ENCODE results near the gene CCDC160. TPM values are rescaled to one million over a fixed set of nuclear protein-coding genes. Genes with fewer than 3 reads are reported as not detected.
"Not testable (repeated sequence)": the region's sequence is repeated elsewhere in the genome, so short reads cannot be mapped to it uniquely, and the experiment has no call there.

The CCDC160 gene
- total RNA-seq, 2 donors from 2014 or later = 0.21 TPM; not detected in 1

GRCh38 chrX:134249241-134249640 is 12.3 kb downstream of the CCDC160 start:
- no peaks in the 10 kb centered on the region for H3K36me3 Mint-ChIP-seq
- H3K27ac Mint-ChIP-seq = no peak overlapping the region
- H3K4me3 Mint-ChIP-seq = no peak overlapping the region
- H3K27me3 Mint-ChIP-seq = peaks cover 11 to 24% of the 10 kb centered on the region in 2 donors
- DNase-seq (ENCODE audit: low spot score) (no peak), ATAC-seq (no peak)
- no peaks in the 10 kb centered on the region for H3K9me3 Mint-ChIP-seq
- peaks cover 0 to 5% of the 10 kb centered on the region in 2 donors for H3K4me1 Mint-ChIP-seq (ENCODE audit: low read depth in 2 of 2)

GRCh38 chrX:134251241-134251640 is 14.3 kb downstream of the CCDC160 start:
- H3K4me3 Mint-ChIP-seq = no peak overlapping the region
- DNase-seq (ENCODE audit: low spot score) = no peak
- peaks cover 0 to 16% of the 10 kb centered on the region in 2 donors for H3K27me3 Mint-ChIP-seq
- no peak for ATAC-seq
- peaks cover 0 to 6% of the 10 kb centered on the region in 2 donors for H3K4me1 Mint-ChIP-seq (ENCODE audit: low read depth in 2 of 2)
- H3K9me3 Mint-ChIP-seq = no peaks in the 10 kb centered on the region
- H3K36me3 Mint-ChIP-seq = no peaks in the 10 kb centered on the region
- no peak overlapping the region for H3K27ac Mint-ChIP-seq

- H3K27ac Mint-ChIP-seq = no peak overlapping the region
- no peaks in the 10 kb centered on the region for H3K9me3 Mint-ChIP-seq
- no peaks in the 10 kb centered on the region for H3K36me3 Mint-ChIP-seq
- DNase-seq (ENCODE audit: low spot score) = no peak
- H3K4me3 Mint-ChIP-seq = no peak overlapping the region
- no peak for ATAC-seq
- peaks cover 0 to 10% of the 10 kb centered on the region in 2 donors for H3K27me3 Mint-ChIP-seq
- peaks cover 0 to 6% of the 10 kb centered on the region in 2 donors for H3K4me1 Mint-ChIP-seq (ENCODE audit: low read depth in 2 of 2)
Measured at GRCh38 chrX:134254511-134254910, 17.5 kb downstream of the CCDC160 start.

GRCh38 chrX:134255555-134255954 is 18.6 kb downstream of the CCDC160 start:
- ATAC-seq (no peak), DNase-seq (ENCODE audit: low spot score) (no peak)
- no peak overlapping the region for H3K27ac Mint-ChIP-seq
- peaks cover 0 to 6% of the 10 kb centered on the region in 2 donors for H3K4me1 Mint-ChIP-seq (ENCODE audit: low read depth in 2 of 2)
- no peaks in the 10 kb centered on the region for H3K9me3 Mint-ChIP-seq
- H3K36me3 Mint-ChIP-seq = no peaks in the 10 kb centered on the region
- no peak overlapping the region for H3K4me3 Mint-ChIP-seq
- H3K27me3 Mint-ChIP-seq = peaks cover 0 to 14% of the 10 kb centered on the region in 2 donors

GRCh38 chrX:134256684-134257083 is 19.7 kb downstream of the CCDC160 start:
- Mint-ChIP-seq H3K27ac (no peak overlapping the region), H3K4me1 (ENCODE audit: low read depth in 2 of 2) (peaks cover 0 to 6% of the 10 kb centered on the region in 2 donors)

GRCh38 chrX:134258202-134258601 is 21.2 kb downstream of the CCDC160 start:
- no peaks in the 10 kb centered on the region for H3K9me3 Mint-ChIP-seq
- H3K27me3 Mint-ChIP-seq = peaks cover 0 to 15% of the 10 kb centered on the region in 2 donors
- no peak overlapping the region for H3K27ac Mint-ChIP-seq
- peaks cover 0 to 6% of the 10 kb centered on the region in 2 donors for H3K4me1 Mint-ChIP-seq (ENCODE audit: low read depth in 2 of 2)
- H3K4me3 Mint-ChIP-seq = no peak overlapping the region
- H3K36me3 Mint-ChIP-seq = no peaks in the 10 kb centered on the region
- no peak for ATAC-seq
- no peak for DNase-seq (ENCODE audit: low spot score)

More at GRCh38 chrX:134256684-134257083, 19.7 kb downstream of the CCDC160 start:
- H3K36me3 Mint-ChIP-seq = no peaks in the 10 kb centered on the region
- H3K27me3 Mint-ChIP-seq = peaks cover 0 to 17% of the 10 kb centered on the region in 2 donors
- no peak for DNase-seq (ENCODE audit: low spot score)
- ATAC-seq = no peak
- H3K4me3 Mint-ChIP-seq = no peak overlapping the region
- no peaks in the 10 kb centered on the region for H3K9me3 Mint-ChIP-seq

GRCh38 chrX:134285934-134286333 is 49.0 kb downstream of the CCDC160 start:
- DNase-seq (ENCODE audit: low spot score); H3K27ac Mint-ChIP-seq; H3K36me3 Mint-ChIP-seq; H3K4me1 Mint-ChIP-seq (ENCODE audit: low read depth in 2 of 2); ATAC-seq; H3K4me3 Mint-ChIP-seq; H3K9me3 Mint-ChIP-seq: not testable (repeated sequence)
- H3K27me3 Mint-ChIP-seq = peaks cover 7 to 18% of the 10 kb centered on the region in 2 donors

- no peak overlapping the region for H3K4me3 Mint-ChIP-seq
- H3K4me1 Mint-ChIP-seq (ENCODE audit: low read depth in 2 of 2) = no peaks in the 10 kb centered on the region
- peaks cover under 1% of the 10 kb centered on the region for H3K9me3 Mint-ChIP-seq
- no peak overlapping the region for H3K27ac Mint-ChIP-seq
- peaks cover 2% of the 10 kb centered on the region for H3K36me3 Mint-ChIP-seq
- peaks cover 3 to 14% of the 10 kb centered on the region in 2 donors for H3K27me3 Mint-ChIP-seq
- ATAC-seq = peak in 1 of 2 donors; percentile 20
- no peak for DNase-seq (ENCODE audit: low spot score)
Measured at GRCh38 chrX:134287346-134287745, 50.4 kb downstream of the CCDC160 start.

GRCh38 chrX:134294548-134294947 is 57.6 kb downstream of the CCDC160 start:
- Mint-ChIP-seq H3K4me1 (ENCODE audit: low read depth in 2 of 2) (no peaks in the 10 kb centered on the region), H3K36me3 (peaks cover 11% of the 10 kb centered on the region), H3K27ac (no peak overlapping the region), H3K9me3 (peaks cover 8% of the 10 kb centered on the region), H3K4me3 (no peak overlapping the region), H3K27me3 (peaks cover 16 to 42% of the 10 kb centered on the region in 2 donors)
- DNase-seq (ENCODE audit: low spot score) (no peak), ATAC-seq (no peak)

Other genes starting within 250 kb of the CCDC160 start
- gene PHF6, start 136.1 kb downstream of the CCDC160 start, total RNA-seq = 10 to 100 TPM; 26.7 to 27.8 TPM
- gene HPRT1, start 223.0 kb downstream of the CCDC160 start, total RNA-seq = 10 to 100 TPM; 59.7 to 67.4 TPM

Measured in natural killer cell treated with Interleukin-12 subunit alpha and Interleukin-12 subunit beta and Interleukin-15 and Interleukin-18, amount 100 ng/mL, for 72 hours (primary cell).